WTC11 (cell line): ENCODE results near the gene RBMS2. TPM values are rescaled to one million over a fixed set of nuclear protein-coding genes. Genes with fewer than 3 reads are reported as not detected.
A peak's percentile ranks its signal among the peaks of the same experiment; 100 is the strongest.

ENCODE experiments used
- ATAC-seq: fragments of 200-7000 bp; cut with Tn5 transposase; 2 replicates; pipeline ENCODE4 v1.10.0; 2021; ENCODE audit warnings: mild to moderate bottlenecking, moderate library complexity
- CTCF ChIA-PET: fragments of 300-600 bp; sonication (Branson Sonifier 250); formaldehyde crosslinking; loops from one replicate; lab custom pipeline; 2021; ENCODE audit warnings: antibody characterized with exemption; lab: Charles Lee
- POLR2A ChIA-PET: fragments of 350-600 bp; sonication (Branson Sonifier 250); formaldehyde crosslinking; loops from one replicate; lab custom pipeline; 2021; ENCODE audit warnings: antibody characterized with exemption; lab: Charles Lee
- DNase-seq: peaks from one replicate; pipeline ENCODE4 v3.0.0; 2021; ENCODE audit warnings: low spot score
- H3K27ac Mint-ChIP-seq: 2 replicates; pipeline ENCODE4 v1.8.0; 2021; ENCODE audit warnings: mixed read lengths
- H3K27me3 Mint-ChIP-seq: 2 replicates; pipeline ENCODE4 v1.8.0; 2021; ENCODE audit warnings: low read depth, mild to moderate bottlenecking, moderate library complexity, mixed read lengths
- H3K36me3 Mint-ChIP-seq: 2 replicates; pipeline ENCODE4 v1.8.0; 2021; ENCODE audit warnings: mixed read lengths
- H3K4me1 Mint-ChIP-seq: 2 replicates; pipeline ENCODE4 v1.8.0; 2022; ENCODE audit warnings: mixed read lengths
- H3K4me3 Mint-ChIP-seq: 2 replicates; pipeline ENCODE4 v1.8.0; 2021; ENCODE audit warnings: mild to moderate bottlenecking, moderate library complexity, mixed read lengths
- H3K9me3 Mint-ChIP-seq: 2 replicates; pipeline ENCODE4 v1.8.0; 2021; ENCODE audit warnings: mixed read lengths
- EMX1 ChIP-seq: fragments of 250-450 bp; sonication (Bioruptor Pico); IDR thresholded peaks from 2 replicates; pipeline ENCODE4 v1.8.0; 2021; ENCODE audit warnings: mild to moderate bottlenecking
- MXD4 ChIP-seq: fragments of 250-450 bp; sonication (Bioruptor Pico); IDR thresholded peaks from 2 replicates; pipeline ENCODE4 v1.8.0; 2021; ENCODE audit warnings: mild to moderate bottlenecking, moderate library complexity, borderline replicate concordance
- NR1H2 ChIP-seq: sonication (generic); formaldehyde crosslinking; IDR thresholded peaks from 2 replicates; pipeline ENCODE4 v1.9.0; 2021; ENCODE audit warnings: mild to moderate bottlenecking, moderate library complexity, missing genetic modification reagents
- OVOL2 ChIP-seq: fragments of 250-450 bp; sonication (Bioruptor Pico); IDR thresholded peaks from 2 replicates; pipeline ENCODE4 v1.9.0; 2021; ENCODE audit warnings: mild to moderate bottlenecking, borderline replicate concordance
- SOX15 ChIP-seq: fragments of 250-450 bp; sonication (Bioruptor Pico); IDR thresholded peaks from 2 replicates; pipeline ENCODE4 v1.9.0; 2021; ENCODE audit warnings: mild to moderate bottlenecking
- total RNA-seq: library from RNA; stranded (reverse); gene quantifications from 3 replicates; pipeline ENCODE4 v1.2.3, GENCODE V29; 2021
- TF ChIP-seq, protein P1 (sequence below): fragments of 250-450 bp; sonication (Bioruptor Pico); conservative IDR thresholded peaks from 2 replicates; pipeline ENCODE4 v1.9.0; 2021; ENCODE audit warnings: mild to moderate bottlenecking
- TF ChIP-seq, protein P2 (sequence below): fragments of 250-450 bp; sonication (Bioruptor Pico); IDR thresholded peaks from 2 replicates; pipeline ENCODE4 v1.9.0; 2021; ENCODE audit warnings: mild to moderate bottlenecking
- TF ChIP-seq, protein P3 (sequence below): sonication (generic); formaldehyde crosslinking; IDR thresholded peaks from 2 replicates; pipeline ENCODE4 v1.8.1; 2022; ENCODE audit warnings: mild to moderate bottlenecking, missing genetic modification reagents, moderate library complexity, borderline replicate concordance
- TF ChIP-seq, protein P4 (sequence below): fragments of 250-450 bp; sonication (Bioruptor Pico); IDR thresholded peaks from 2 replicates; pipeline ENCODE4 v2.1.2; 2022; ENCODE audit warnings: mild to moderate bottlenecking, moderate library complexity
- TF ChIP-seq, protein P5 (sequence below): sonication (generic); formaldehyde crosslinking; IDR thresholded peaks from 2 replicates; pipeline ENCODE4 v1.8.1; 2022; ENCODE audit warnings: missing genetic modification reagents, borderline replicate concordance
- TF ChIP-seq, protein P6 (sequence below): fragments of 250-450 bp; sonication (Bioruptor Pico); IDR thresholded peaks from 2 replicates; pipeline ENCODE4 v1.9.0; 2021; ENCODE audit warnings: mild to moderate bottlenecking

Gene RBMS2
- total RNA-seq, 1 experiment from 2014 or later, result 16.7 TPM

DNA sequence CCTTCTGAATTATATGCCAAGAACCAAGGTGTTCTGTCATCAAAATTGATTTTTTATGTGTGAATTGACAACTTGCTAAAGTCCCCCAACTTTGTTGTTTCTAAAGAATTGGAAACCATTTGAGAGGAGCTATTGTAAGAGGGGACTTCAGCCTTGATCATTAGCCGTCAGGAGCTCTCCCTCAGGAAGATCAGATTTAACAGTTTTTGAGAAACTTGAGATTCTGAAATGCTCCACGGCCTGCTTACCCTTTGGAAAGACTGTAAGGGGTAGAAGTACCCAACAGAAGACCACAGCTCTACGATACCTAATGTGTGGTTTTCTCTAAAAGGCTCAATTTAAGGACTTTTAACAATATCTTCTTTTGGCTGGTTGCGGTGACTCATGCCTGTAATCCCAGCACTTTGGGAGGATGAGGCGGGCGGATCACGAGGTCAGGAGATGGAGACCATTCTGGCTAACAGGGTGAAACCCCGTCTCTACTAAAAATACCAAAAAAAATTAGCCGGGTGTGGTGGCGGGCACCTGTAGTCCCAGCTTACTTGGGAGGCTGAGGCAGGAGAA is 57.4 kb downstream of the RBMS2 start (continued):
- TF ChIP-seq, protein P1, sequence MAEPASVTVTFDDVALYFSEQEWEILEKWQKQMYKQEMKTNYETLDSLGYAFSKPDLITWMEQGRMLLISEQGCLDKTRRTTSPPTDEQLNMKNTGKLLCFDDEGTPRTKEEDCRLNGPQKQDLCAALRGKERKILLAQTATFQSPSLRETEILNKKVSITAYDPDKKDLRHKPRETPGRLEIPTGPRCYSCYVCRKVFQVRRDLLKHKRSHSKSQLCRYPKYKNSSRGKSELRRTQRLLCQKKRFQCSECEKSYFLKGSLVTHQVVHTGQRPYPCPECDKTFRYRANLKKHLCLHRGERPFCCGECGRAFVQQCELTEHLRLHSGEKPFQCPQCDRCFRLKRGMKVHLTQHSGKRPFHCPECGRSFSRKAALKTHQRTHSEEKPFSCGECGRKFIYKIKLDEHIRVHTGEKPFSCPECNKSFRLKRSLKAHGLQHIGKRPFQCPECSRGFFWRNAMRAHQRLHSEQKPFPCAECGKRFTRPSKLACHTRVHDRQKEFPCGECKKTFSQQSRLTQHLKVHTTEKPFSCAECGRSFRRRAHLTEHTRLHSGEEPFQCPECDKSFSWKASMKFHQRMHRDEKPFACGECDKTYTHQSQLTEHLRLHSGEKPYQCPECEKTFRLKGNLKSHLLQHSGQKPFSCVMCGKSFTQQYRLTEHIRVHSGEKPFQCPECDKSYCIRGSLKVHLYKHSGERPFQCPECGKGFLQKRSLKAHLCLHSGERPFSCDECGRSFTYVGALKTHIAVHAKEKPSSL, result no peak
- TF ChIP-seq, protein P2, sequence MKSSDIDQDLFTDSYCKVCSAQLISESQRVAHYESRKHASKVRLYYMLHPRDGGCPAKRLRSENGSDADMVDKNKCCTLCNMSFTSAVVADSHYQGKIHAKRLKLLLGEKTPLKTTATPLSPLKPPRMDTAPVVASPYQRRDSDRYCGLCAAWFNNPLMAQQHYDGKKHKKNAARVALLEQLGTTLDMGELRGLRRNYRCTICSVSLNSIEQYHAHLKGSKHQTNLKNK (CRISPR knock-in tag), result no peak
- TF ChIP-seq, protein P3, sequence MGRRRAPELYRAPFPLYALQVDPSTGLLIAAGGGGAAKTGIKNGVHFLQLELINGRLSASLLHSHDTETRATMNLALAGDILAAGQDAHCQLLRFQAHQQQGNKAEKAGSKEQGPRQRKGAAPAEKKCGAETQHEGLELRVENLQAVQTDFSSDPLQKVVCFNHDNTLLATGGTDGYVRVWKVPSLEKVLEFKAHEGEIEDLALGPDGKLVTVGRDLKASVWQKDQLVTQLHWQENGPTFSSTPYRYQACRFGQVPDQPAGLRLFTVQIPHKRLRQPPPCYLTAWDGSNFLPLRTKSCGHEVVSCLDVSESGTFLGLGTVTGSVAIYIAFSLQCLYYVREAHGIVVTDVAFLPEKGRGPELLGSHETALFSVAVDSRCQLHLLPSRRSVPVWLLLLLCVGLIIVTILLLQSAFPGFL (CRISPR knock-in tag), result no peak
- no peak for TF ChIP-seq EMX1 (CRISPR knock-in tag)
- TF ChIP-seq, protein P4, sequence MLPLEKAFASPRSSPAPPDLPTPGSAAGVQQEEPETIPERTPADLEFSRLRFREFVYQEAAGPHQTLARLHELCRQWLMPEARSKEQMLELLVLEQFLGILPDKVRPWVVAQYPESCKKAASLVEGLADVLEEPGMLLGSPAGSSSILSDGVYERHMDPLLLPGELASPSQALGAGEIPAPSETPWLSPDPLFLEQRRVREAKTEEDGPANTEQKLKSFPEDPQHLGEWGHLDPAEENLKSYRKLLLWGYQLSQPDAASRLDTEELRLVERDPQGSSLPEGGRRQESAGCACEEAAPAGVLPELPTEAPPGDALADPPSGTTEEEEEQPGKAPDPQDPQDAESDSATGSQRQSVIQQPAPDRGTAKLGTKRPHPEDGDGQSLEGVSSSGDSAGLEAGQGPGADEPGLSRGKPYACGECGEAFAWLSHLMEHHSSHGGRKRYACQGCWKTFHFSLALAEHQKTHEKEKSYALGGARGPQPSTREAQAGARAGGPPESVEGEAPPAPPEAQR (CRISPR knock-in tag), result no peak
- TF ChIP-seq, all 79 proteins: peak for 0

DNA sequence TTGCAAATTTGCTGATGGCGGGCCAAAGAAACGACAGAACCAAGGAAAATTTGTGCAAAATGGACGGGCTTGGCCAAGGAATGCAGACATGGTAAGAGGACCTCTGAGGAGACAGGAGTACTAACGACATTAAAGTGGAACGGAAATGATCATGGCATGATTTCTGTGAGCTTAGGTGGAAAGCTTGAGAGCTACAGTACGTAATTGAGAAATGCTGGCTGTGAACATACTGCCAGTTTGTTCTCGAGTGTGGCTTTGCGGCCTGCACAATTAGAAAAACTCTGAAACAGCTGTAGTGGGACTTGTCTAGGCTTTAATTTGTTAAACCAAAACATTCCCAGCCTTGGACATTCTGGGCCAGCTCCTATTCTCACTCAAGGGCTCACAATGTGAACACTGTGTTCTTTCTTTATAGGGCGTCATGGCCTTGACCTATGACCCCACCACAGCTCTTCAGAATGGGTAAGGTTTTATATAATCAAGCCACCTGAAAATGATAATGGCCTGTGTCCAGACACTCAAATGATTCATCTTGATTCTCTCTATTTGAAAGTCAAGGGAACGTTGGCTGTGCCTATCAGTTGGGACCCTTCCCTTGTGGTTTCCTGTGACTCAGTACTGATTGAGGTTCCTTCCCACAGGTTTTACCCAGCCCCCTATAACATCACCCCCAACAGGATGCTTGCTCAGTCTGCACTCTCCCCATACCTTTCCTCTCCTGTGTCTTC is 60.0 kb downstream of the RBMS2 start:
- H3K4me1 Mint-ChIP-seq, result peaks cover 7% of the 10 kb centered on the region
- H3K4me3 Mint-ChIP-seq, result no peak overlapping the region
- DNase-seq (no peak), ATAC-seq (peak; percentile 60)
- H3K36me3 Mint-ChIP-seq, result peaks cover 2% of the 10 kb centered on the region; the same call in 1 of the 2 replicates
- H3K27ac Mint-ChIP-seq, result peak overlapping the region; percentile 72; the same call in 1 of the 2 replicates
- H3K9me3 Mint-ChIP-seq, result no peaks in the 10 kb centered on the region
- TF ChIP-seq, protein P5, sequence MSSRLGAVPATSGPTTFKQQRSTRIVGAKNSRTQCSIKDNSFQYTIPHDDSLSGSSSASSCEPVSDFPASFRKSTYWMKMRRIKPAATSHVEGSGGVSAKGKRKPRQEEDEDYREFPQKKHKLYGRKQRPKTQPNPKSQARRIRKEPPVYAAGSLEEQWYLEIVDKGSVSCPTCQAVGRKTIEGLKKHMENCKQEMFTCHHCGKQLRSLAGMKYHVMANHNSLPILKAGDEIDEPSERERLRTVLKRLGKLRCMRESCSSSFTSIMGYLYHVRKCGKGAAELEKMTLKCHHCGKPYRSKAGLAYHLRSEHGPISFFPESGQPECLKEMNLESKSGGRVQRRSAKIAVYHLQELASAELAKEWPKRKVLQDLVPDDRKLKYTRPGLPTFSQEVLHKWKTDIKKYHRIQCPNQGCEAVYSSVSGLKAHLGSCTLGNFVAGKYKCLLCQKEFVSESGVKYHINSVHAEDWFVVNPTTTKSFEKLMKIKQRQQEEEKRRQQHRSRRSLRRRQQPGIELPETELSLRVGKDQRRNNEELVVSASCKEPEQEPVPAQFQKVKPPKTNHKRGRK (CRISPR knock-in tag), result no peak
- TF ChIP-seq OVOL2 (CRISPR knock-in tag) (no peak), NR1H2 (CRISPR knock-in tag) (no peak), MXD4 (CRISPR knock-in tag) (no peak), SOX15 (CRISPR knock-in tag) (no peak)
- TF ChIP-seq, protein P6, sequence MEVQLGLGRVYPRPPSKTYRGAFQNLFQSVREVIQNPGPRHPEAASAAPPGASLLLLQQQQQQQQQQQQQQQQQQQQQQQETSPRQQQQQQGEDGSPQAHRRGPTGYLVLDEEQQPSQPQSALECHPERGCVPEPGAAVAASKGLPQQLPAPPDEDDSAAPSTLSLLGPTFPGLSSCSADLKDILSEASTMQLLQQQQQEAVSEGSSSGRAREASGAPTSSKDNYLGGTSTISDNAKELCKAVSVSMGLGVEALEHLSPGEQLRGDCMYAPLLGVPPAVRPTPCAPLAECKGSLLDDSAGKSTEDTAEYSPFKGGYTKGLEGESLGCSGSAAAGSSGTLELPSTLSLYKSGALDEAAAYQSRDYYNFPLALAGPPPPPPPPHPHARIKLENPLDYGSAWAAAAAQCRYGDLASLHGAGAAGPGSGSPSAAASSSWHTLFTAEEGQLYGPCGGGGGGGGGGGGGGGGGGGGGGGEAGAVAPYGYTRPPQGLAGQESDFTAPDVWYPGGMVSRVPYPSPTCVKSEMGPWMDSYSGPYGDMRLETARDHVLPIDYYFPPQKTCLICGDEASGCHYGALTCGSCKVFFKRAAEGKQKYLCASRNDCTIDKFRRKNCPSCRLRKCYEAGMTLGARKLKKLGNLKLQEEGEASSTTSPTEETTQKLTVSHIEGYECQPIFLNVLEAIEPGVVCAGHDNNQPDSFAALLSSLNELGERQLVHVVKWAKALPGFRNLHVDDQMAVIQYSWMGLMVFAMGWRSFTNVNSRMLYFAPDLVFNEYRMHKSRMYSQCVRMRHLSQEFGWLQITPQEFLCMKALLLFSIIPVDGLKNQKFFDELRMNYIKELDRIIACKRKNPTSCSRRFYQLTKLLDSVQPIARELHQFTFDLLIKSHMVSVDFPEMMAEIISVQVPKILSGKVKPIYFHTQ (CRISPR knock-in tag), result no peak
- ChIA-PET POLR2A (no interaction called here), CTCF (interaction anchor here (1.2 to 1.9 kb wide), 4 partner anchors 9 to 67 kb away, joined by 3 to 6 read pairs (median 3); no protein-coding TSS in a partner anchor)
- H3K27me3 Mint-ChIP-seq, result no peaks in the 10 kb centered on the region
